HG02885 (cell line): ENCODE data around the gene NTMT1.
"Not testable (repeated sequence)": the region's sequence is repeated elsewhere in the genome, so short reads cannot be mapped to it uniquely, and the experiment has no call there.

Experiments used
- ATAC-seq: cut with Tn5 transposase; IDR thresholded peaks from one replicate; pipeline ENCODE4 v1.9.1; 2021; ENCODE audit warnings: mild to moderate bottlenecking; ENCODE audit not compliant: unreplicated experiment, poor library complexity

NTMT1 gene

GRCh38 chr9:129649726-129650679 lies 24.0 kb downstream of the NTMT1 start:
- no peak for ATAC-seq

- ATAC-seq: no peak
Observed at GRCh38 chr9:129650680-129651235, 24.8 kb downstream of the NTMT1 start.

- ATAC-seq: no peak
Observed at GRCh38 chr9:129653823-129654553, 28.0 kb downstream of the NTMT1 start.

- no peak for ATAC-seq
Observed at GRCh38 chr9:129654554-129655040, 28.6 kb downstream of the NTMT1 start.

- ATAC-seq: no peak
Observed at GRCh38 chr9:129655154-129655553, 29.2 kb downstream of the NTMT1 start.

- no peak for ATAC-seq
Observed at GRCh38 chr9:129655696-129656095, 29.7 kb downstream of the NTMT1 start.

- ATAC-seq: no peak
Observed at GRCh38 chr9:129656795-129657390, 30.9 kb downstream of the NTMT1 start.

- no peak for ATAC-seq
Observed at GRCh38 chr9:129661029-129661428, 35.1 kb downstream of the NTMT1 start.

GRCh38 chr9:129662239-129662638 lies 36.3 kb downstream of the NTMT1 start:
- ATAC-seq: not testable (repeated sequence)

GRCh38 chr9:129664746-129665388 lies 38.9 kb downstream of the NTMT1 start:
- no peak for ATAC-seq

- ATAC-seq: no peak
Observed at GRCh38 chr9:129665389-129665775, 39.4 kb downstream of the NTMT1 start, which contains the start of gene PRRX2. PRRX2 (plus strand) TSS chr9:129665647; CDS start chr9:129665868, 221 bp downstream.

GRCh38 chr9:129665814-129666520 lies 40.0 kb downstream of the NTMT1 start:
- no peak for ATAC-seq

GRCh38 chr9:129666575-129666974 lies 40.6 kb downstream of the NTMT1 start:
- no peak for ATAC-seq

GRCh38 chr9:129667378-129667777 lies 41.4 kb downstream of the NTMT1 start:
- no peak for ATAC-seq

GRCh38 chr9:129667850-129668249 lies 41.9 kb downstream of the NTMT1 start:
- no peak for ATAC-seq

GRCh38 chr9:129669141-129669718 lies 43.3 kb downstream of the NTMT1 start:
- no peak for ATAC-seq

GRCh38 chr9:129669946-129670345 lies 44.0 kb downstream of the NTMT1 start:
- no peak for ATAC-seq

- no peak for ATAC-seq
Observed at GRCh38 chr9:129671065-129671464, 45.1 kb downstream of the NTMT1 start.

- no peak for ATAC-seq
Observed at GRCh38 chr9:129671519-129671918, 45.6 kb downstream of the NTMT1 start.
